Measurements from ENCODE around the gene GSG1L.

Gene GSG1L

DNA sequence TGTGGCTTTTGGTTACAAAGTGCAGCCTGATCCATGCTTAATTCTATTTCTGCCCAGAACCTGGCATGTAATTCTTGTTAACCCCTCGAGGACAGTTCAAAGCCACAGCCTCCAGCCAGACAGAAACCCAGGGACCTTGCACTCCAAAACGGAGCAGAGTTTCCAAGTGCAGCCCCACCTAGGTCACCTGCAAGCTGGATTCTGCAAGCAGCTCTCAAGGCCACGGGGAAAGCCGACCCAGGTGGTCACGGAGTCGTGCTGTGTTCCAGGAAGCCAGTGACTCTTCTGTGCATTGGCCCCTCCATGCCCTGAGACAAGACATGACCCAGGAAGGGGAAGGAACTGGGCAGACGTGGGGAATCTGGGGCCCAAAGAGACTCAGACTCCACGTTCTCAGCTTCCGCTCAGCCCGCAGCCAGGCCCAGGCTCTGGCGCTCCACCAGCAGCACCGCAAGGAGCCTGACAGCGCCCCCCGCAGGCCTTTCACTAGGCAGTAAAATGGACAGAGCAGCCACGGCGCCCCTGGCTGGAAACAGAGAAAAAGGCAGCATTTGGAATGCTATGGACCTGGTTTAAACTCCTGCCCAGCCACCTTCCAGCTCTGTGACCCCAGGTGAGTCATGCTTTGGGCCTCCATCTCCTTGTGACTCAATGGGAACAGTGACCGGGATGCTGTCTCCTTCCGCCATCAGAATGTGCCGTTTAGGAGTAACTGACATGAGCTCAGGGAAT lies 27.3 kb upstream of the GSG1L start:
- DNase-seq, result no peak

DNA sequence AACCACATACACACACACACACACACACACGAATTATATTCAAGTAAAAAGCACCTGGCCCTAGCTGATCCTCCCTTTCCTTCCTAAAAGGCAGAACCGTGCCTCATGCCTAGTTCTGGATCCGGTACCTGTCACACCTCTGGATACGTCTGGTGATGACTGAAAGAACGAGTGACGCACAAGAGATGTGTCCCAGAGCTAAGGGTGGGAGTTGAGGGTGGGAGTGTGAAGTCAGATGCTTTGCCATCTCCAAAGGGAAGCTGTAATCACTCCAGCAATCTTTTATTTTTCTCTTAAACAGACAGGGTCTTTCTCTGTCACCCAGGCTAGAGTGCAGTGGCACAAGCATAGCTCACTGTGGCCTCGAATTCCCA lies 26.5 kb upstream of the GSG1L start:
- DNase-seq, result no peak

DNA sequence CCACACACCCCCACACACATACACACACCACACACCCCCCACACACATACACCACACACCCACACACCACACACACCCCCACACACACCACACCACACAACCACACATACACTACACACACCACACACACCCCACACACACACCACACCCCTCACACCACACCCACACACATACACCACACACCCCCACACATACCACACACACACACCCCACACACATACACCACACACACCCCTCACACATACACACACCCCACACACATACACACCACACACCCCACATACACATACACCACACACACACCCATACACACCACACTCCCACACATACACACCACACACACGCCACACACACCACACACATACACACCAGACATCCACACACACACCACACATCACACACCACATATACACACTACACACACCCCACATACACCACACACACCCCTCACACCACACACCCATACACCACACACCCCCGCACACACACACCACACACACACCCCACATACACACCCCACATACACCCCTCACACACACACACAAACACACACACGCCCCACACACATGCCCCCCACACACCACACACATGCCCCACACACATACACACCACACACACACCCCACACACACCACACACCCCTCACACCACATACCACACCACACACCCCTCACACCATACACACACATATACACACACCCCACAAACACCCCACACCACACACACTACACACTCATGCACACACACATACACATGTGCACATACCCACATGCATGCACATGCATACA lies 25.9 kb upstream of the GSG1L start:
- DNase-seq, result no peak

DNA sequence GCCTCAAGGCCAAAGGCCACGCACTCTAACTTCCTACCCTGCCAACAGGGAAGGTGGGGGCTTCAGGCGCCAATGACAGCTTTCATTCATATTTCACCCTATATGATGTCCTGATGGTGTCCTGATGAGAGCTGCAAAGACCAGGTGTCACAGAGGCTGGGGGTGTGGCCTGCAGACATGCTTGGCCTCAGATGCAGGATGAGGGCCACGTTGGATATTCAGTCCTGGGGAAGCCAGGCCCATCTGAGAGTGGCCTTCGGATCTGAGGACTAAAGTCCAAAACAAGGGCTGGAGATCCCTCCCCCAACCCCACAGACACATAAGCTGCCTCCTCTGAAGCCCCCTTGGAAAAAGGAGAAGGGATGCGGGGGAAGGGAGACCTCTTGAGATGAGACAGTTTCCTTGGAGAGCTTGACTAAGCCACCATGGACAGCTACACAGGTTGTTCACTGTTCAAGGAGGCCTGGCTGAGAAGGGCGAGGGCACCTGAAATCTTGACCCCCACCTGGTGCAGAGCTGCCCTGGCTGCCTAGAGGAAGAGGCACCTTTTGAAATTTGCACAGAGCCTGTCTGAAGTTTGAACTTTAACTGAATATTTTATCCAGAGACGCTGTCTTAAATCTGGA lies 24.3 kb upstream of the GSG1L start:
- DNase-seq, result no peak

DNA sequence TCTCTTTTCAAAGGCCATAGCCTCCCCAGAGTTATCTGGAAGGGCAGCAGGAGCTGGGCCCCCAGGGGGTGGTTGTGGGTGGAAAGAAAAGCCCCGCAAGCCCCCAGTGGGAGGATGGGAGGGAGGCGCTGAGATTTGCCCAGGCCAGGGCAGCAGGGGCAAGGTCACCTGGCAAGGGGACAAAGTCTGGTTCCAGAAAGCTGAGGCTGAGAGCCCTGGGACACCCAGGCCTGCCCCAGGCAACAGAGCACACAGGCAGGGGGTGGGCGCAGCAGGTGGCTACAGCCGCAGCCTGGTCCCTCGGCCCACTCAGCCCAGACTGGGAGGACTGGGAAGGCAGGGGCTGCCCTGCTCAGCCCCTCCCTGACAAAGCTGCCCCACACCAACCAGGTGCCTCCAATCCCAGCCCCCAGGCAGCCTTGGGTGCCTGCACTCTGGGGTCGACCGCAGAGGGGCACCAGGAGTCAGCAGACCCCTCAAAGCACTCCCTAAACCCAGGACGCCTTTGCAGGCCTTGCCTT lies 23.7 kb upstream of the GSG1L start:
- no peak for DNase-seq

DNA sequence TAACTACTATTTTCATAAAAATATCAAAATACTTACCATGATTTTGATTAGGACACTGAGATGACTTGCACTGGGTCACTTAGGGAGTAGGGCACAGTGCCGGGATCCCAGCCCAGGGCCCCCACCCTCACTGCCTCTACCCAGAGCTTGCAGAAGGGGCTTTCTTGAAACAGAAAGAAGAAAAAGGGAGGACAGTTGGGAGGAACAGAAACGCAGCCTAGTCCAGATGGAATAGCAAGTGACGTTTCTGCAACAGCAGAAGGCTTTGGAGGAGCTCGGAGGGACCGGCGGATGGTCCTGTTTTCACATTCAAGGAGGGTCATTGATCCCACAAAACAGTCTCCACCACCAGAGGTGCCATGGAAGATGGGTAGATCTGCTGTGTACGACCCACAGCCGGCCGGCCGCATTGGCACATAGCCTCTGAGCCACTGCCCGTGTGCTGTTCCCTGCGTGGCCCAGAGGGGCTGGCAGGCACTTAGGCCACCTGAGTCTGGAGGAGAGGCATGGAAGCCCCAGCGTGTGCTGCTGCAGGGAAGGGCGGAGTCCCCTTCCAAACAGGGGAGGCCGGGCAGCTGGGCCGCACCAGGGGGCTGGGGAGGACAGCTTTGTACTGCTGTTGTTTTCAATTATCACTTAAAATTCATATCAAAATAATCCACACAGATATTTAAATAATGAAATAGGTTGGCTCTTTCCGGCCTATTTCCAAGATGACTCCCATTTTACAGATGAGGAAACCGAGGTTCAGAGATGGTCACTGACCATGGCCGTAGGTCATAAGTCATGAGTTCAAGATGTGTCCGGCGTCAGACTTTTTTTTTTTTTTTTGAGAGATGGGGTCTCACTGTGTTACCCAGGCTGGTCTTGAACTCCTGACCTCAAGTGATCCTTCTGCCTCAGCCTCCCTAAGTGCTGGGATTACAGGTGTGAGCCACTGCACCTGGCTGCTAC lies 22.9 kb upstream of the GSG1L start:
- DNase-seq, result no peak

DNA sequence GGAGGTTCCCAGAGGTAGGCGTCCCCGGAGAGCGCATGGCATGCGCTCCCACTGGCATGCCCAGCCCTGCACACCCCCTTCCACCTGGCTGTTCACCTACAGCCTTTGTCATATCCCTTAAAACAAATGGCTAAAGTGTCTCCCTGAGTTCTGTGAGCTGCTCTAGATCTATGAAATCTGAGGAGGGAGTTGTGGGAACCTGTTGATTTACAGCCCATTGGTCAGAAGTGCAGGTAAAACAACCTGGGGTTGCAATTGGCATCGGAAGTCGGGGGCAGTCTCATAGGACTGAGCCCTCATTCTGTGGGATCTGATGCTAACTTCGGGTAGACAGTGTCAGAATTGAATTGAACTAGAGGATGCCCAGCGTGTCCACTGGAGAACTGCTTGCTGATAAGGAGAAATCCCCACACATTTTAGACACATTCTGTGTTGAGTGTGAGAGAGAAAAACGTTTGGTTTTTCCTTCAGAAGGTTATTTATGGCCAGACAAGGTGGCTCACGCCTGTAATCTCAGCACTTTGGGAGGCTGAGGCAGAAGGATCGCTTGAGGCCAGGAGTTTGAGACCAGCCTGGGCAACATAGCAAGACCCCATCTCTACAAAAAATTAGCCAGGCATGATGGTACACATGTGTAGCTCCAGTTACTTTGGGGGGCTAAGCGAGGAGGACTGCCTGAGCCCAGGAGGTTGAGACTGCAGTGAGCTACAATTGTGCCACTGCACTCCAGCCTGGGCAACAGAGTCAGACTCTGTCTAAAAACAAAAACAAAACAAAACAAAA lies 22.1 kb upstream of the GSG1L start:
- DNase-seq, result no peak

DNA sequence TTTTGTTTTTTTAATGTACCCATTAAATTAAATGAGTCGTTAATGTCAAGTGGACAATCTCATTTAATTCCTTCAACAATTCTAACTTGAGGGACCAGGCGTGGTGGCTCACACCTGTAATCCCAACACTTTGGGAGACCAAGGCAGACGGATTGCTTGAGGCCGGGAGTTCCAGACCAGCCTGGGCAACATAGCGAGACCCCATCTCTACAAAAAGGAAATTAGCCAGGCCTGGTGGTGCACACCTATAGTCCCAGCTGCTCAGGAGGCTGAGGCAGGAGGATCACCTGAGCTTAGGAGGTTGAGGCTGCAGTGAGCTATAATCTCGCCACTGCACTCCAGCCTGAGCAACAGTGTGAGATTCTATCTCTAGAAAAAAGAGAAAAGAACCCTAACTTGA lies 20.7 kb upstream of the GSG1L start:
- DNase-seq, result no peak

DNA sequence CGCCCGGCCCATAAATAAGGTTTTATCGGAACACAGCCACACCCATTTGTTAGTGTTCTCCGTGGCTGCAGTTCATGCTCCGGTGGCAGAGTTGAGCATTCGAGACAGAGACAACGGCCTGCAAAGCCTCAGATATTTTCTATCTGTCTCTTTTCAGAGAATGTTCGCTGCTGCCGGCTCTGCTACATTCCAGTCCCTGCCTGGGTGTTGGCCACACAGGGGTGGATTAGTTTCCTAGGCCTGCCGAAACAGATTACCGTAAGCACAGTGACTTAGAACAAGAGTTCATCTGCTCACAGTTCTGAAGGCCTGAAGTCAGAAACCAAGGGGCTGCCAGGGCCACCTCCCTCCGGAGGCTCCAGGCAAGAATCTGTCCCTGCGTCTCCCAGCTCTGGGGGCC lies 19.1 kb upstream of the GSG1L start:
- DNase-seq, result no peak

DNA sequence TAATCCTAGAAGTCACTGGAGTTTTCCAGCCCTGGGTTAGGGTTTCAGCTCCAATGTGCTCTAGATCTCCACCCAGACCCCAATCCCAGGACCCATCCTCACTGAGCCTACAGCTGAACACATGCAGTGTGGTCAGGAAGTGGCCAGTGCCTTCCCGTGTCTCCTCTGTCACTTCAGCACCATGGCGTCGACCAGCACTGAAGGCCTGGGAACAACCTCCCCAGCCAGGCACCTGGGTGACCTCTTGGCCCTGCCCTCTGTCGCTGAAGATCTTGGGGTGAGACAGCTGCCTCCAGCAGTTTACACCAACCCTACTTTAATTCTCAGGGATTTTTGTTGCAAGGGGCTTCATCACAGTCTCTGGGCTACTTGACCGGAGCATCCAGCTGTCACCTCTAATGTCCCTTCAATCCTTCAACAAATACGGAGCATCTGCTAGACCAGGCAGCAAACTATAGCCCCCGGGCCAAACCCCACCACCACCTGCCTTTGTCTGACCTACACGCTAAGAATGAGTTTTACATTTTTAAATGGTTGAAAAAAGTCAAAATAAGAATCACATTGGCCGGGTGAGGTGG lies 18.0 kb upstream of the GSG1L start:
- no peak for DNase-seq

DNA sequence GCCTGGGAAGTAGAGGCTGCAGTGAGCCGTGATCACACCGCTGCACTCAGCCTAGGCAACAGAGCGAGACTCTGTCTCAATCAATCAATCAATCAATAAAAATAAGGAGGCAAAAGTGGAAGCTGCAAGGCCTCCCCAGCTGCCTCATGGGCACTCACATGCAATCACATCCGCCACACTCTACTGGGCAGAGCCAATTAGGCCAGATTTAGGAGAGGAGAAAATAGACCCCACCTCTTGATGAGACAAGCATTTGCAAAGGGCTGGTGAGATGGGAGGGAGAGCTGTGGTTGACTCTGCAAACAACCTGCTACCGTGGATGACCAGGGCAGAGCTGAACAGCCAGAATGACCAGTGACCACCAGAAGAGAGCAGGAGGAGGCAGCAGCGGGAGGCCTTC lies 14.7 kb upstream of the GSG1L start:
- no peak for DNase-seq

DNA sequence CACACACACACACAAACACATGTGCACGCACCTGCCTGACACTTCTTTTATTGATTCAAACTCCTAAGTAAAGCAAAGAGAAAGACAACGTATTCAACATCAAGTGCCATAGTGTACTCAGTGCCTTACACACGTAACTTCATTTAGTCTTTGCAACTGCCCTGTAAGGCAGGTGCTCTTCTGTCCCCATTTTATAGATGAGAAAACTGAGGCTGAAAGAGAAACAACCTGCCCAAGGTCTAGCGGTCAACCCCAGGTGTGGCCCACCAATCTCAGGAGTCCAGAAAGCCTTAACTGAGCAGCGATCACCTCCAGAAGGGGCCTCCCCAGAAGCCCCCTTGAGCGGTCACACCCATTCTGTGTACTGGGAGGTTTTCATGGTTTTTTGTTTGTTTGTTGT lies 10.3 kb upstream of the GSG1L start:
- no peak for DNase-seq

DNA sequence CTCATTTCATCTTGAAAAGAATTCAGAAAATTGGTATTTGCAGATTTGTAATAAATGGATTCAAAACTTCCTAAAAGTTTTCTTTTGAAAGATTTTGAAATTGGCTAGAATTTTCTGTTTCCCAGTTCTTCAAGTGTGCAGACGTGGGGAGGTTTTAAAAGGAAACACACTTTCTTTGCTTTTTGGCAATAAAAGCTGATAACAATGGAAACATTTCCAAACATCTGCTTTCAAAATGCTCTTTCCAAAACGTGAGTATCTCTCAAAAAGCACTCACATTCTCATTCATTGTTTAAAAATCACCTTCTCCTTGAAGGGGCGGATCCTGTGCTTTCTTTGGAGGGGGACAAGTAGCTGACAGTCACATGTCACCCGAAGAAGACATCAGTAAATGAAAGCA lies 8.6 kb upstream of the GSG1L start:
- DNase-seq, result no peak

DNA sequence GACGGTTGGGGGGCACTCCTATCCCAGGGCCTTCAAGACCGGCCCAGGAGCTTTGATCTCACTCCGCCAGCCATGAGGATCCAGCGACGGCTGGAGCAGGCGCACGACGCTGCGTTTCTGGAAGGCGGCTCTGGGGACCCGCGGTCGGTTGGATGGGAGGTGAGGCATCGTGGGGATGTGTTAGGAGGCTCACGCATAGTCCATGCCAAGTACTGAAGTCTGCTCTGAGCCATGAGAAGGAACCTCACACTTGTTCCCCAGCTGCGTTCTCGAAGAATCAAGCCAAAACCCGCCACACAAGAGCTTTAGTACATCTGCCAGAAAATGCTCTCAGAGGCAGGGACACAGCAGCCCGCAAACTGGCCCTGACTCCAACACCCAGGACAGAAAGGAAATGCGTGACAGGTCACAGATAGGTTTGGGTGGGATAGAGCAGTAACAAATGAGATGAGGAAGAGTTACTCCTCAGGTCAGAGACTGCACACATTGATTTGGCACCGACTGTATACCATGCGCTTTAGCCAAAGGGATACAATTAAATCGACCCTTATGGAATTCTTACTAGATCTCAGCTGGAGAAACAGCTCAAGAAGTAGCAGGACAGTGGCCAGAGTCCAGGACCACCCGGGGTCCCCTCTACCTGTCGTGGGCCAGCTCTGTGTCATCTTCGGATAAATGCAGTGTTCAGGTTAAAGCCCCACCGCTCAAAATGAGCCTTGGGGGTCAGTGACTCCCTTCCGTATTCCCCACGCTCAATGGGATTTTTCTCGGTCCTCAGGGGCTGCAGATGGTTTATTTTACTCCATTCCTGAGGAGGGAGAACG lies 6.7 kb upstream of the GSG1L start:
- DNase-seq, result no peak

DNA sequence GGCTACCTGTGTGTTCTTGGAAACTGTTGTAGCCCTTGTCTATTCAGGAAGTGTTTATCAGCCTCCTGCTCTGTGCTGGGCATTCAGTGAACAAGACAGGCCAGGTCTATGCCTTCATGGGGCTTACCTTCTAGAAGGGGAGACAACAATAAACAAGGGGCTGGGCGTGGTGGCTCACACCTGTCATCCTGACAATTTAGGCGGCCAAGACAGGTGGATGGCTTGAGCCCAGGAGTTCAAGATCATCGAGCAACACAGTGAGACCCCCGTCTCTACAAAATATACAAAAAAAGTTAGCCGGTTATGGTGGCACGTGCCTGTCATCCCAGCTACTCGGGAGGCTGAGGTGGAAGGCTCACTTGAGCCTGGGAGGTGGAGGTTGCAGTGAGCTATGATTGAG lies 5.5 kb upstream of the GSG1L start:
- DNase-seq, result no peak

DNA sequence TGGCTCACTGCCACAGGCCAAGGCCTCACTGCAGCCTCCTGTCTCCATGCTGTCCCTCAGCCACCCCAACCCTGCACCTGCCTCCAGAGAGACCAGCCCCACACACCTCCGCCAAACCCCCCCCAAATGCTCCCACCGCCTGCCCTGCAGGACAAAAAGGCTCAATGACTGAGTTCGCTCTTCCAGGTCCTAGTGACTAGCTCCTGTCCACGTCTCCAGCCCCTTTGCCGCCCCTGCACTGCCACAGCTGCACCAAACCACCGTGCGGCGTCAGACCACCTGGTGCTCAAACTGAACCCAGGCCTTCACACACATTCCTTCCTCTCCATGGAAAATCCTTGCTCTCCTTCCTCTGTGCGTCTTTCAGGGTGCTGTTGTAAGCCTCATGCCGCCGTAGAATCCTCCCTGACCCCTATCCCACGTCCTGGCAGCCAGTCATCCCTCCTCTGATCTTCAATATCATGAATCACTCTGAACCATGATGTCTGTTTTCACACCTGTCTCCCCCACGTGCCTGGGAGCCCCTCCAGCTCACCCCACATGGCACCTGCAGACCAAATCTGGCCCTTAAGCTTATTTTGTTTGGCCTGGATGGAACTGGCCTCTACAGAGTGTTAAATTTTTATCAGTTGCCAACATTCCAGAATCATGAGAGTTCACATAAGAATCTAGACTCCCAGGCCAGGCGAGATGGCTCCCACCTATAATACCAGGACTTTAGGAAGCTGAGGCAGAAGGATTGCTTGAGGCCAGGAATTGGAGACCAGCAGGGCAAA lies 4.3 kb upstream of the GSG1L start:
- no peak for DNase-seq

DNA sequence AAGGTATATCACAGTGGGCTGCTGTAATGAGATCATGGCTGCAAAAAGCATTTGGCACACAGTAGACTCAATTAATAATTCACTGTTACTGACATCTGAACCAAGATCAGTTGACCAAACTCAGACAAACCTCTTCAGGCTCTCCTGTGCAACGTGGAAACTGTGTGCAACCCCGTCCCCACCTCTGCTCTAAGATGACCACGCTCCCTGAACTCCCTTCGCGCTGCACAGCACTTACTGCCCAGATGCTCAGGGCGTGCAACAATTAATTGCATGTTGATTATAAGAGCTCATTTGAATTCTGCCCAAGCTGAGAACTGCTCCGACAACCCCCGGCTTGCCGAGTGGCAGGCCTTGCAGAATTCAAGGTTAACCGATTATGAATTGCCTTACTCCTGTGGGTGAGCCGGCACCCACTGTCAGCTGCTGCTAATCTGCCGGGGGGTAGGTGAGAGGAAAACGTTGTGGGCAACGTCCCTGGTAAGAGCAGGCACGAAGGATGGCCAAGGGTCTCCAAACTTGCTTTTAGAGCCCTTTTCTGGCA lies 1.3 kb upstream of the GSG1L start:
- DNase-seq, result no peak

DNA sequence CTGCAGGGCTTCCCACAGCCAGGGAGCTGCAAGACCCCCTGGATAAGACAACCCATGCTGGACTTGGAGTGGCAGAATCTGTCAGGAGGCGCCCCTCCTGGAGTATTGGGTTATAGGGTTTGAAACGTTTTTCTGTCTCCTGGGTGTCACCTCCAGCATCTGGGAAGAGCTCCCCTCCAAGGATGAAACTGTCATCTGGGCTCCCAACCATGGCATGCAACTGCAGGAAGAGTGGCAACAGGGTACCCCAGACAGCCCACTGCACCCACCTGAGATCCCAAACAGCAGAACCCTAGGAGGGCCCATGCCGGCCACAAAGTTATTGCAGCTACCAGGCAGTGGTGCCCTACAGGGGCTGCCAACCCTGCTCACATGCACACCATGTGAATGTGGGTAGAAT lies 636 bp upstream of the GSG1L start:
- no peak for DNase-seq

DNA sequence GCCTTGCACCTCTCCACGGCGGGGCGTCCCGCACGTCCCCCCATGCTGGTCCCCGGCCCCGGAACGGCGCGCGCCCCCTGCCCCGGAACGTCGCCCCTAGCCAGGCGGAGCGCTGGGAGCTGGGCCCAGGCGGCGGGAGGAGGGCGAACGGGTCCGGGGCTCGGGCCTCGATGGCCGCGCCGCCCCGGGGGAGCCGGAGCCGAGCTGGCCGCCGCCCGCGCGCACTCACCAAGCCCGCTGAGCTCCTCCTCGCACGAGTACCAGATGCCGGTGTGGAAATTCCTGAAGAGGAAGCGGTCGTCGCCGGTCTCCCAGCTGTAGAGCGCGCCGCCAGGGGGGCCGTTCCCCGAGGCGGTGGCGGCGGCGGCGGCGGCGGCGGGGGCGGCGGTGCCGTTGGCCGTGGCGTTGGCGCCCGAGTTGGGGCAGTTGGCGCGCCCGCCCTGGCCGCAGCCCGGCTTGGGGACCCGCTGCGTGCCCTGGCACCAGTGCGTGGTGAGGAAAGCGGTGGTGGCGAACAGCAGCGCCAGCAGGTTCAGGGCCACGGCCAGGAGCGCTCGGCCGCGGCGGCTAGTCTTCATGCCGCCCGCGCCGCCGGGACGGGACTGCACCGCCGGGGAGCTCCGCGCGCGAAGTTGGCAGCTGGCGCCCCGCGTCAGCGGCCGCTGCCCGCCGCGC lies 530 bp downstream of the GSG1L start:
- DNase-seq, result no peak

Measured in stimulated activated CD4-positive, alpha-beta T cell treated with anti-CD3 and anti-CD28 coated beads, Interleukin-4, amount 100 ng/mL, for 24 hours (primary cell).